Tibial nerve (tissue), 4 donors: Measurements from ENCODE around the gene DISC1. TPM values are rescaled to one million over a fixed set of nuclear protein-coding genes. Genes with fewer than 3 reads are reported as not detected.
A peak's percentile ranks its signal among the peaks of the same experiment; 100 is the strongest.

ENCODE experiments used
- DNase-seq, 2 donors: peaks; one replicate each; pipeline ENCODE4 v3.0.0-alpha.2; 2019; ENCODE audit warnings: low spot score in 2 of 2
- H3K27ac ChIP-seq, 4 donors: fragments of 200-600 bp; sonication (generic) in 3 of 4; one replicate each; pipeline ENCODE4 v1.5.1; 2017 to 2019; ENCODE audit warnings: mild to moderate bottlenecking in 1 of 4
- H3K27me3 ChIP-seq, 2 donors: fragments of 200-600 bp; sonication (generic) in 1 of 2; one replicate each; pipeline versions ENCODE4 v1.5.1 to v1.6.0; 2017 to 2019
- H3K36me3 ChIP-seq, 3 donors: fragments of 200-600 bp; sonication (generic); one replicate each; pipeline ENCODE4 v1.5.1; 2018 to 2019
- H3K4me1 ChIP-seq, 4 donors: fragments of 200-600 bp; sonication (generic) in 3 of 4; one replicate each; pipeline ENCODE4 v1.5.1; 2017 to 2019
- H3K4me3 ChIP-seq, 4 donors: fragments of 200-600 bp; sonication (generic) in 3 of 4; one replicate each; pipeline ENCODE4 v1.5.1; 2017 to 2019; ENCODE audit warnings: mild to moderate bottlenecking in 1 of 4, moderate library complexity in 1 of 4
- H3K9me3 ChIP-seq, 4 donors: fragments of 200-600 bp; sonication (generic) in 3 of 4; one replicate each; pipeline ENCODE4 v1.5.1; 2017 to 2019
- EP300 ChIP-seq, 2 donors: sonication (generic); formaldehyde crosslinking; IDR thresholded peaks; one replicate each; pipeline ENCODE4 v1.6.1; 2017; ENCODE audit warnings: antibody characterized with exemption in 2 of 2, mild to moderate bottlenecking in 1 of 2
- POLR2A ChIP-seq, 2 donors: fragments of 450-650 bp; IDR thresholded peaks; one replicate each; pipeline ENCODE4 v1.6.1; 2017; ENCODE audit warnings: antibody characterized with exemption in 2 of 2, mild to moderate bottlenecking in 2 of 2, moderate library complexity in 2 of 2
- WGBS, 2 donors: methylation state at CpG; one replicate each; pipeline ENCODE4 v1.1.5; 2018; 5-methylcytosine and 5-hydroxymethylcytosine counted together
- total RNA-seq, 4 donors: library from RNA; depleted of rRNA; stranded (reverse); fragments of >200 nt; gene quantifications; one replicate each; pipeline ENCODE4 v1.1.0, GENCODE V29; 2016
- TF ChIP-seq, protein P1 (sequence below), 5 experiments: fragments of 200-600 bp in 3 of 5; fragments of 450-650 bp in 2 of 5; sonication (generic) in 3 of 5; IDR thresholded peaks; one replicate each; pipeline ENCODE4 v1.5.1; 2016 to 2019; ENCODE audit warnings: antibody characterized with exemption in 5 of 5, mild to moderate bottlenecking in 3 of 5, moderate library complexity in 2 of 5

The DISC1 gene
- total RNA-seq, 4 donors from 2014 or later: 29.9 to 39.0 (median 32.7) TPM

DNA sequence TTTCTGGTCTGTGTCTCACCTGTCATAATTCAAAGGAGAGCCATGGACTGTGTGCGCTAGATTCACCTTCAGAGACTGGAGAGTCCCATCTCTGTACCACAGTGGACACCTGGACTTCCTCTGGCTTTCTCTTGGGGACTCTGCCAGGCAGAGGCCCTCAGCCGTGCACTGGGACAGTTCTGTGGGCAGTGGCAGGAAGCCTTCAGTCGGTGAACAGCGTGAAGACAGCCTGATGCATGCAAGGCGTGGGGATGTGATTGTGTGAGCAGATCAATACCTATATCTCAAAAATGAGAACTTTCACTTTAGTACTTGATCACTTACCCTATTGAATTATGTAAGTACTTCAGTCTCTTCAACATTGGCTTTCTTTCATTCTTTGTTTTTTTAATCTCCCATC is 245.3 kb downstream of the DISC1 start:
- H3K4me3 ChIP-seq: no peak overlapping the region
- TF ChIP-seq POLR2A (IDR thresholded peaks at IDR 0.05) (no peak), EP300 (IDR thresholded peaks at IDR 0.05) (no peak)
- TF ChIP-seq, protein P1, sequence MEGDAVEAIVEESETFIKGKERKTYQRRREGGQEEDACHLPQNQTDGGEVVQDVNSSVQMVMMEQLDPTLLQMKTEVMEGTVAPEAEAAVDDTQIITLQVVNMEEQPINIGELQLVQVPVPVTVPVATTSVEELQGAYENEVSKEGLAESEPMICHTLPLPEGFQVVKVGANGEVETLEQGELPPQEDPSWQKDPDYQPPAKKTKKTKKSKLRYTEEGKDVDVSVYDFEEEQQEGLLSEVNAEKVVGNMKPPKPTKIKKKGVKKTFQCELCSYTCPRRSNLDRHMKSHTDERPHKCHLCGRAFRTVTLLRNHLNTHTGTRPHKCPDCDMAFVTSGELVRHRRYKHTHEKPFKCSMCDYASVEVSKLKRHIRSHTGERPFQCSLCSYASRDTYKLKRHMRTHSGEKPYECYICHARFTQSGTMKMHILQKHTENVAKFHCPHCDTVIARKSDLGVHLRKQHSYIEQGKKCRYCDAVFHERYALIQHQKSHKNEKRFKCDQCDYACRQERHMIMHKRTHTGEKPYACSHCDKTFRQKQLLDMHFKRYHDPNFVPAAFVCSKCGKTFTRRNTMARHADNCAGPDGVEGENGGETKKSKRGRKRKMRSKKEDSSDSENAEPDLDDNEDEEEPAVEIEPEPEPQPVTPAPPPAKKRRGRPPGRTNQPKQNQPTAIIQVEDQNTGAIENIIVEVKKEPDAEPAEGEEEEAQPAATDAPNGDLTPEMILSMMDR (IDR thresholded peaks at IDR 0.05): no peak
- peaks cover 0 to 11% (median 0%) of the 10 kb centered on the region in 4 donors for H3K9me3 ChIP-seq
- peaks cover 0 to 22% (median 9%) of the 10 kb centered on the region in 4 donors for H3K4me1 ChIP-seq
- H3K27ac ChIP-seq: no peak overlapping the region
- H3K36me3 ChIP-seq: peaks cover 0 to 17% (median 0%) of the 10 kb centered on the region in 3 donors
- H3K27me3 ChIP-seq: no peaks in the 10 kb centered on the region
- WGBS, 2 donors: 77 to 96% methylated on average over 5 of the region's 5 CpGs
- no peak for DNase-seq

DNA sequence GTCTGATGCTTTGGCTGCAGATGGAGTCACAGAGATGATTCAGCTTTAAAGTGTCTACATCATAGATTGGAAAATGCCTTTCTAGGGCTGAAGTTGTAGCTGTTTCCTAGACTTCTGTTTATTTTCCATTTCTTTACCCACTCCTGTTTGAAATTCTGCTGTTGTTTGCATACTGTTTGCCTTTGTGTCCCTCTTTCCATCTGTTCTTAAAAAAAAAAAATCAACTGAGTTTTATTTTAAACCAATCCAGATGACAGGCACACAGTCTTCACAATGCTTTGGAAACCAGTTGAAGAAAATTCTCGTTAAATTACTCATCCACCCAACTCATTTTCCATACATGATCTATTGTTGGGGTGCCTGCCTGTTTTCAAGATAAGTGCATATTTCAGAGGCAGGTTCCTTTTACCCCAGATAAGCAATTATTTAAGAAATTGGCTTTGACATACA is 245.9 kb downstream of the DISC1 start:
- Histone ChIP-seq H3K27me3 (no peaks in the 10 kb centered on the region), H3K9me3 (peaks cover 0 to 11% (median 0%) of the 10 kb centered on the region in 4 donors), H3K36me3 (peaks cover 0 to 17% (median 0%) of the 10 kb centered on the region in 3 donors), H3K4me3 (no peak overlapping the region), H3K27ac (peak overlapping the region in 1 of 4 donors; percentile 0), H3K4me1 (peaks cover 0 to 16% (median 4%) of the 10 kb centered on the region in 4 donors)
- 48 to 60% methylated on average over 1 of the region's 1 CpG for WGBS, 2 donors
- TF ChIP-seq, protein P1 (IDR thresholded peaks at IDR 0.05): no peak
- no peak for TF ChIP-seq POLR2A (IDR thresholded peaks at IDR 0.05)
- no peak for TF ChIP-seq EP300 (IDR thresholded peaks at IDR 0.05)
- DNase-seq: no peak

DNA sequence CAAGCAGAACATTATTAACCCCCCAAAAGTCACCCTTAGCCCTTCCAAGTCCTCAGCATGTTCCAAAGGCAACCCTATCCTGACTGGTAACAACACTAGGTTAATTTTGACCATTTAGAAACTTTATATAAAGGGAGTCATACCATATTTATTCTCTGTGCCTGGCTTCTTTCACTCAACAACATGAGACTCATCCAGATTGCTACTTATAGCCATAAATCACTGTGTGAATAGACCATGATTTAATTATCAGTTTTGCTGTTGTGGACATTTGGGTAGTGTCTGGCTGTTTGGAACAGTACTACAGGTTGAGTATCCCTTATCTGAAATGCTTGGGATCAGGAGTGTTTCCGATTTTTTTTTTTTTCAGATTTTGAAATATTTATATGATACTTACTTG is 252.1 kb downstream of the DISC1 start:
- Histone ChIP-seq H3K9me3 (peaks cover 0 to 11% (median 0%) of the 10 kb centered on the region in 4 donors), H3K4me1 (no peaks in the 10 kb centered on the region), H3K27ac (no peak overlapping the region), H3K27me3 (no peaks in the 10 kb centered on the region), H3K4me3 (no peak overlapping the region), H3K36me3 (peaks cover 0 to 17% (median 0%) of the 10 kb centered on the region in 3 donors)
- DNase-seq: no peak
- 94 to 100% methylated on average over 1 of the region's 1 CpG for WGBS, 2 donors
- no peak for TF ChIP-seq EP300 (IDR thresholded peaks at IDR 0.05)
- TF ChIP-seq, protein P1 (IDR thresholded peaks at IDR 0.05): no peak

DNA sequence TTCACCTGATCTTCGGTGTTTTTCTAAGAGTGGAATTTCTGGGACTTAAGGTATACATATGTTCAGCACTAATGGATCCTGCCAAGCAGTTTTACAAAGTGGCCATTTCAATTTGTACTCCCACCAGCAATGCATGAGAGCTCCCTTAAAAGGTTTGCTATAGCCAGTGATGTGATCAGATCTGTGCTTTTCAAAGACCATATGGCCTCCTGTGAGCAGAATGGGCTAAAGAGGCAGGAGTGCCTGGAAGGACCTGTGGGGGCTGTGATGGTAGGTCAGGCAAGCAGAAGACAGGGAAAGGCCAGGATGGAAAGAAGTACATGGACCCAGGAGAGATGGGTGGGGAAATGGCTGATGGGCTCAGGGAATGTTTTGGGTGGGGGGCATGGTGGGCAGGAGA is 252.7 kb downstream of the DISC1 start:
- Histone ChIP-seq H3K9me3 (peaks cover 0 to 11% (median 0%) of the 10 kb centered on the region in 4 donors), H3K27me3 (no peaks in the 10 kb centered on the region), H3K27ac (no peak overlapping the region), H3K4me3 (no peak overlapping the region), H3K36me3 (peaks cover 0 to 17% (median 0%) of the 10 kb centered on the region in 3 donors), H3K4me1 (no peaks in the 10 kb centered on the region)
- TF ChIP-seq POLR2A (IDR thresholded peaks at IDR 0.05) (no peak), EP300 (IDR thresholded peaks at IDR 0.05) (no peak)
- TF ChIP-seq, protein P1 (IDR thresholded peaks at IDR 0.05): no peak
- DNase-seq: no peak
- WGBS, 2 donors: 90 to 100% methylated on average over 1 of the region's 1 CpG

DNA sequence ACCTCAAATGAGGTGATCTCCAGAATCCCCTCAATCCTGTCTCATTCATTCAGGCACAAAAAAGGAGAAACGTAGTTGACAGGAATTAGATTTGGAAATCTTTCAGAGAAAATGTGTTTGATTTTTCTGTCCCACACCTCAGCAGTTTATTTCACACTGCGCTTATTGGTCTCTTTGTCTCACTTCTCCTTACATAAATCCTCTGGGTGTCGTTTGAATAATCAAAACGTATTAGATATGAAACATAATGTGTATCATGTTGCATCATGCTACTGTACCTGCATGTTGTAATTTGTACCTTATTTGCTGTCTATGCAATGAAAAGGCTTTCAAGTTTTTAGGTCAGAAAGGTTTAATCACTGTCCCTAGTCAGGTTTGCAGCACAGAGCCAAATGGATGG is 255.7 kb downstream of the DISC1 start:
- DNase-seq: no peak
- Histone ChIP-seq H3K4me3 (no peak overlapping the region), H3K9me3 (no peaks in the 10 kb centered on the region), H3K36me3 (no peaks in the 10 kb centered on the region), H3K27me3 (no peaks in the 10 kb centered on the region), H3K4me1 (no peaks in the 10 kb centered on the region), H3K27ac (no peak overlapping the region)
- TF ChIP-seq, protein P1 (IDR thresholded peaks at IDR 0.05): no peak
- no peak for TF ChIP-seq POLR2A (IDR thresholded peaks at IDR 0.05)
- no peak for TF ChIP-seq EP300 (IDR thresholded peaks at IDR 0.05)
- 89 to 91% methylated on average over 4 of the region's 4 CpGs for WGBS, 2 donors
